ENCODE results near the gene TMEM214.
A peak's percentile ranks its signal among the peaks of the same experiment; 100 is the strongest.

The TMEM214 gene

DNA sequence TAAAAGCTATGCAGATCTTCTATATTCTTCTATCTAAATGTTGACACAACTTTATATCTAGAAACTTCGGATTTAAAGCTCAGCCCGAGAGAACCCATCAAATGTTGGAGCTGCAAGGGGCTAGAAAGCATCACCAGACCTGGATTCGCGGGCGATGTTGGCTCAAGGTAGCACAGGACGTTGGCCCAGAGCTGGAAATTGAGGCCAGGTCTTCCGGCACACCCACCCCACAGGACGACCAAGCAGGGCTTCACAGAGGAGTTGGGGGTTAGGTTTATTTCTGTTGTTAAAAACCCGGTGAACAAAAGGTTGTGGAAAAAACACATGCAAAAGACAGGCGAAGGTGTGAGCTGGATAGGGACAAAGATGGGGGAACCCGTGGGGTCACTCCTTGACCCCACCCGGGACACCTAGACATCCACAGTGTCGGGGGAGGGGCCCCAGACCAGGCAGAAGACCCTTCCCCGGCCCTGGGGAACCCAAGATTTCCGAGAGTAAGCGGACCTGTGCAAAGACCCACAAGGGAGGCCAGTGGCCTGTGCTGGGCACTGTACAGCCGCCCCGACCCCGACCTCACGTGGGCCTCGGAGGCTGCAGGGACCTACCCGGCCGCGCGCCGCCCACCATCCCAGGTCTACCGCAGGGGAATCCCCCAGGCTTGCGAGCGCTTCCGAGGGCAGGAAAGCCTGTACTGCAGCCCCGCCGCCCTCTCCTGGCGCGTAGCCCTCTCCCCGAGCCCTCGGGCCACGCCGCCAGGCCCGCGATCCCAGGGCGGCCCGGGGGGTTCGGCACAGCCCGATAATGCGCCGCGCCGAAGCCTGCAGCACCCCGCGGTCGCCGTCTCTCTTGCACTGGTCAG is 16.9 kb downstream of the TMEM214 start:
- TF ChIP-seq SPI1 (IDR thresholded peaks at IDR 0.05; ENCODE audit: borderline replicate concordance, low read depth) (no peak), CTCF (IDR thresholded peaks at IDR 0.05; ENCODE audit: insufficient read depth, low read length) (no peak), POLR2AphosphoS5 (IDR thresholded peaks at IDR 0.05; ENCODE audit: low read depth) (no peak; the same call in 1 of the 2 replicates)
- Histone ChIP-seq H3K27ac (replicated peaks) (peak overlapping the region; percentile 82), H3K27me3 (ENCODE audit: insufficient read depth, poor library complexity, severe bottlenecking) (no peaks in the 10 kb centered on the region), H3K4me3 (replicated peaks; ENCODE audit: insufficient read depth, low read length) (peak overlapping the region; percentile 98)
- DNase-seq (ENCODE audit: low read depth in 1 of 2, low spot score in 1 of 2) = no peak

DNA sequence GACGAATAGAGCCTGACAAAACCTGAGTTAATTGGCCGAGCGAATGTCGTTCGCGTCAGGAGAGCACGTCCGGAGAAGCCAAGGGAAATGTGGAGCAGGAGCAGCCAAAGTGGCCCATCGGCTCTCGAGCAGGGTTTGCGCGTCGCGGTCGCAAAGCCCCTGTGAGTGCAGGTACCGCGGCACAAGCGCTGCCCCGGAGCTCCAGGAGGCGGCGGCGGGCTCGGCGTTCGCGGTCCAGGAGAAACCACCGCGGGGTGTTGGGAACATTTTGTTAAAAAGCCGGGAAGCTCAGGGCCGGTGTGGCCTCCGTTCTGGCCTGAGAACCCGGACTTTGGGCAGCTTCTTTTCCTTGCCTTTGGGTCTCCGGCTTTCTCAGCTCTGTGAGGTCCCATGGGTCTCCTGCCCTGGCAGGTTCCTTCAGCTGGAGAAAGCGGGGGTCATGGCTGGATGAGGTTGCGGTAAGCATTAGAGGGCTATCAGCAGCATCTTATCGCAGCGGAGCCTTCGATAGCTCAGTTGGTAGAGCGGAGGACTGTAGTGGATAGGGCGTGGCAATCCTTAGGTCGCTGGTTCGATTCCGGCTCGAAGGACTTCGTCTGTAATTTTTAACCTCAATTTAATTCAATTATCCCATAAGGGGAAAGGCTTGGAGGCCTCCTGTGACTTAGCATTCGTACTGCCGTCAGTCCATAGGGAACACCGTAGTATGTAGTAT is 17.7 kb downstream of the TMEM214 start:
- no peak for TF ChIP-seq POLR2AphosphoS5 (IDR thresholded peaks at IDR 0.05; ENCODE audit: low read depth)
- no peak for TF ChIP-seq SPI1 (IDR thresholded peaks at IDR 0.05; ENCODE audit: borderline replicate concordance, low read depth)
- peak; percentile 87 to 89 for DNase-seq (ENCODE audit: low read depth in 1 of 2, low spot score in 1 of 2)
- peak overlapping the region; percentile 98 for H3K4me3 ChIP-seq (replicated peaks; ENCODE audit: insufficient read depth, low read length)
- no peaks in the 10 kb centered on the region for H3K27me3 ChIP-seq (ENCODE audit: insufficient read depth, poor library complexity, severe bottlenecking)
- peak overlapping the region; percentile 82 for H3K27ac ChIP-seq (replicated peaks)

DNA sequence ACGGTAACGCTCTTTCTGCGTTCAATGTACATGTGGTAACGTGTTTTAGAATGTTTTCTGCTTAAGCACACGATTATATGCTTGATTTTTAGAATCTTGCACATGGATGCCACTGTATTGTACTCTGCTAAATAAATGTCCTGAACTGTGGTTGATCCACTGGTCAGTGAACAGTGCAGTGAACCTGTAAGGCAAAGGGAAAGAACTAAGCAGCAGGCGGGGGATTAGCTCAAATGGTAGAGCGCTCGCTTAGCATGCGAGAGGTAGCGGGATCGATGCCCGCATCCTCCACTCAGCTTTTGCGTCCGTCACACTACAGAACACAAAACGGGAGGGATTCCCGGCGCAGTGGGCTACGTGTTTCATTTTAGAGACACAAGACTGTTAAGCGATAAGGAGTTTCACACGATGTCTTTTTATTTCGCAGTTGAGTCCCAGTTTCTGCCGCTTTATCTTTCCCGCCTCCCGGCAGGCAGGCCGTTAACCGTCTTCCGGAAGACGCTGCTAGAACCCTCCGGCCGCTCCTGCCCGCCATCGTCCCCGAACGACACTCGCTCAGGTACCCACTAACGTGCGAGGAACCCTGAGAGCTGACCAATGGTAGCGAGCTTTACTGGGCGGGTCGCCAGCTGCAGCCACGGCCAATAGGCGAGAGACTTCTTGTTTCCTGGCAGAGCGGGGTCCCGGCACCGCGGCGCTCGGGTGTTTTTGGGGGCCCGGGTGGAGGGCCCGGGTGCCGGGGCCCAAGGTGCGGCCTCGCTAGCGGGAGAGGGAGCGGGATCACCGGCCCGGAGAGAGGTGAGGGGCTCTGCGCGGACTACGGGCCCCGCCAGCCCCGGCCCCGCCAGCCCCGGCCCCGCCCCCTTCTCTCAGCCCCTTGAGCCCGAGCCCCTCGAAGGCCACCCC is 18.5 kb downstream of the TMEM214 start, which contains the start of gene AGBL5:
Gene AGBL5 (plus strand): TSS at position 673 of the 906 bp plus-strand sequence. CDS start 1,291 bp downstream, outside the sequence.
- H3K27me3 ChIP-seq (ENCODE audit: insufficient read depth, poor library complexity, severe bottlenecking) = no peaks in the 10 kb centered on the region
- no peak; the same call in 1 of the 2 replicates for TF ChIP-seq GABPA (IDR thresholded peaks at IDR 0.05; ENCODE audit: low read depth)
- TF ChIP-seq REST (IDR thresholded peaks at IDR 0.05; ENCODE audit: insufficient replicate concordance, low read depth) = no peak
- TF ChIP-seq SPI1 (IDR thresholded peaks at IDR 0.05; ENCODE audit: borderline replicate concordance, low read depth) = 0 out of 2 replicates have a peak, but pooled peaks have one; percentile 6
- TF ChIP-seq CTCF (IDR thresholded peaks at IDR 0.05; ENCODE audit: insufficient read depth, low read length) = no peak
- peak; percentile 74 for TF ChIP-seq POLR2AphosphoS5 (IDR thresholded peaks at IDR 0.05; ENCODE audit: low read depth)

DNA sequence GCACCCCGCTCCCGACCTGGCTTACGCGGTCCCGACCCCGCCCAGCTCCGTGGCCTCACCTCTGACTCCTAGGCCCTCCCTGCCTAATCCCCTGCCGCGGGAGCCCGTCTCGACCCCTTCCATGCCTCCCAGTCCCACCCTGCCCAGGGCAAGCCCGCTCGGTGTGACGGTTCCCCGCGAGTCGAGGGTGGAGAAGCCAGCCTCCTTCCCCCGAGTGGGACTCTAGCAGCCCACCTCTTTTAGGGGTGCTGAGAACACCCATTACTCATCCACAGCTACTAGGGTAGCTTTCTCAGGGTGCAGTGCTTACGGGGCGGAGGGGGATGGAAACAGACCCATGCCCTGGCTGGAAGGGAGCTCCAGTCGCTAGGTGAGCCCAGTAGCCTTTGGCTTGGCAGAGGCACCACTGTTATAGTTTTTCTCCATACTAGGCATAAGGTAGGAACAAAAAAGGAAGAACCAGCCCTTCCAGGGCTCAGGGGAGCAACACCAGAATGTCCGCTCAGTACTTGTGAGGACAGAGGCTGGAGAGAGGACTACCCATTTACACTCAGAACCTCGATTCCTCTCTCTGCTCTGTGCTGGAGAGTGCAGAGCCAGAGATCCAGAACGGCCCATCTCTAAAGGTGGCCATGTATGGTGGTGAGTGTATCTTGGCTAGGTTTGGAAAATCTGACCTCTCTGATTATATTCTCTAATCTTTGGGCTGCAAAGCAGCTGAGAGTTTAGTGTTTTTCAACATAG is 19.3 kb downstream of the TMEM214 start:
- Histone ChIP-seq H3K4me3 (replicated peaks; ENCODE audit: insufficient read depth, low read length) (peak overlapping the region; percentile 98), H3K27ac (replicated peaks) (peak overlapping the region; percentile 82), H3K27me3 (ENCODE audit: insufficient read depth, poor library complexity, severe bottlenecking) (no peaks in the 10 kb centered on the region)
- TF ChIP-seq SPI1 (IDR thresholded peaks at IDR 0.05; ENCODE audit: borderline replicate concordance, low read depth) = no peak
- no peak for TF ChIP-seq POLR2AphosphoS5 (IDR thresholded peaks at IDR 0.05; ENCODE audit: low read depth)
- TF ChIP-seq GABPA (IDR thresholded peaks at IDR 0.05; ENCODE audit: low read depth) = no peak
- no peak for TF ChIP-seq CTCF (IDR thresholded peaks at IDR 0.05; ENCODE audit: insufficient read depth, low read length)
- TF ChIP-seq REST (IDR thresholded peaks at IDR 0.05; ENCODE audit: insufficient replicate concordance, low read depth) = no peak
- peak in 1 of 2 experiments; percentile 13 for DNase-seq (ENCODE audit: low read depth in 1 of 2, low spot score in 1 of 2)

More for the DNA sequence above, 18.5 kb downstream of the TMEM214 start, which contains the start of gene AGBL5:
- DNase-seq (ENCODE audit: low read depth in 1 of 2, low spot score in 1 of 2) = peak; percentile 92 to 98
- Histone ChIP-seq H3K27ac (replicated peaks) (peak within 1 kb of the TSS; percentile 82), H3K4me3 (replicated peaks; ENCODE audit: insufficient read depth, low read length) (peak within 1 kb of the TSS; percentile 98)

Data from HL-60 (cell line).